ENCODE data around the gene ZNF423.

ZNF423 gene

GRCh38 chr16:49889725-49890397 is 33.9 kb upstream of the ZNF423 start:
- Histone ChIP-seq H2AFZ (no peak overlapping the region), H3K4me2 (ENCODE audit: low read length) (no peak overlapping the region)

GRCh38 chr16:49886554-49887094 is 30.7 kb upstream of the ZNF423 start:
- H3K79me2 ChIP-seq: no peaks in the 10 kb centered on the region
- no peaks in the 10 kb centered on the region for H3K9me3 ChIP-seq (ENCODE audit: control insufficient read depth, low read length)
- no peaks in the 10 kb centered on the region for H3K4me1 ChIP-seq
- H3K27me3 ChIP-seq (ENCODE audit: control insufficient read depth, insufficient read depth, low read length): no peaks in the 10 kb centered on the region
- no peak for TF ChIP-seq CTCF (IDR thresholded peaks at IDR 0.05)
- no peak overlapping the region for H3K27ac ChIP-seq
- no peak overlapping the region for H3K9ac ChIP-seq
- H3K4me3 ChIP-seq (ENCODE audit: low read depth, low read length): no peak overlapping the region
- H3K4me2 ChIP-seq (ENCODE audit: low read length): no peak overlapping the region
- H3K36me3 ChIP-seq (ENCODE audit: control insufficient read depth, insufficient read depth, low read length): no peaks in the 10 kb centered on the region
- no peak overlapping the region for H2AFZ ChIP-seq

More at GRCh38 chr16:49889725-49890397, 33.9 kb upstream of the ZNF423 start:
- H3K27ac ChIP-seq: no peak overlapping the region
- H3K4me3 ChIP-seq (ENCODE audit: low read depth, low read length): no peak overlapping the region
- H3K9ac ChIP-seq: no peak overlapping the region
- H3K79me2 ChIP-seq: no peaks in the 10 kb centered on the region
- no peak for TF ChIP-seq CTCF (IDR thresholded peaks at IDR 0.05)
- H3K27me3 ChIP-seq (ENCODE audit: control insufficient read depth, insufficient read depth, low read length): no peaks in the 10 kb centered on the region
- H3K4me1 ChIP-seq: no peaks in the 10 kb centered on the region
- H3K36me3 ChIP-seq (ENCODE audit: control insufficient read depth, insufficient read depth, low read length): no peaks in the 10 kb centered on the region
- no peaks in the 10 kb centered on the region for H3K9me3 ChIP-seq (ENCODE audit: control insufficient read depth, low read length)

GRCh38 chr16:49884033-49885015 is 28.4 kb upstream of the ZNF423 start:
- H3K4me1 ChIP-seq: no peaks in the 10 kb centered on the region
- H3K27ac ChIP-seq: no peak overlapping the region
- no peaks in the 10 kb centered on the region for H3K27me3 ChIP-seq (ENCODE audit: control insufficient read depth, insufficient read depth, low read length)
- no peak overlapping the region for H3K4me2 ChIP-seq (ENCODE audit: low read length)
- no peak overlapping the region for H3K9ac ChIP-seq
- no peak overlapping the region for H3K4me3 ChIP-seq (ENCODE audit: low read depth, low read length)
- no peak overlapping the region for H2AFZ ChIP-seq
- no peaks in the 10 kb centered on the region for H3K36me3 ChIP-seq (ENCODE audit: control insufficient read depth, insufficient read depth, low read length)
- H3K79me2 ChIP-seq: no peaks in the 10 kb centered on the region
- TF ChIP-seq CTCF (IDR thresholded peaks at IDR 0.05): no peak
- H3K9me3 ChIP-seq (ENCODE audit: control insufficient read depth, low read length): no peaks in the 10 kb centered on the region

- no peaks in the 10 kb centered on the region for H3K79me2 ChIP-seq
- H3K9me3 ChIP-seq (ENCODE audit: control insufficient read depth, low read length): no peaks in the 10 kb centered on the region
- no peak overlapping the region for H3K4me2 ChIP-seq (ENCODE audit: low read length)
- no peaks in the 10 kb centered on the region for H3K4me1 ChIP-seq
- no peak overlapping the region for H3K27ac ChIP-seq
- H3K9ac ChIP-seq: no peak overlapping the region
- H3K36me3 ChIP-seq (ENCODE audit: control insufficient read depth, insufficient read depth, low read length): no peaks in the 10 kb centered on the region
- H3K4me3 ChIP-seq (ENCODE audit: low read depth, low read length): no peak overlapping the region
- H3K27me3 ChIP-seq (ENCODE audit: control insufficient read depth, insufficient read depth, low read length): no peaks in the 10 kb centered on the region
- no peak overlapping the region for H2AFZ ChIP-seq
- TF ChIP-seq CTCF (IDR thresholded peaks at IDR 0.05): no peak
Observed at GRCh38 chr16:49883076-49884014, 27.4 kb upstream of the ZNF423 start.
